HEK293T (cell line): ENCODE data around the gene FAM24B.

Source experiments
- ARNT ChIP-seq: fragments of 450-650 bp; IDR thresholded peaks from 2 replicates; pipeline ENCODE4 v1.6.1; 2017; ENCODE audit warnings: mild to moderate bottlenecking
- FOXA1 ChIP-seq: fragments of 450-650 bp; IDR thresholded peaks from 2 replicates; pipeline ENCODE4 v1.6.1; 2016; ENCODE audit warnings: mild to moderate bottlenecking
- FOXK2 ChIP-seq: fragments of 450-650 bp; IDR thresholded peaks from 2 replicates; pipeline ENCODE4 v1.6.1; 2016; ENCODE audit warnings: mild to moderate bottlenecking
- FOXM1 ChIP-seq: fragments of 450-650 bp; IDR thresholded peaks from 2 replicates; pipeline ENCODE4 v1.6.1; 2017; ENCODE audit warnings: mild to moderate bottlenecking, borderline replicate concordance
- L3MBTL2 ChIP-seq: fragments of 450-650 bp; conservative IDR thresholded peaks from 2 replicates; pipeline ENCODE4 v1.6.1; 2016; ENCODE audit warnings: mild to moderate bottlenecking
- NFRKB ChIP-seq: fragments of 450-650 bp; IDR thresholded peaks from 2 replicates; pipeline ENCODE4 v1.6.1; 2016; ENCODE audit warnings: mild to moderate bottlenecking, moderate library complexity
- SP1 ChIP-seq: fragments of 450-650 bp; IDR thresholded peaks from 2 replicates; pipeline ENCODE4 v1.6.1; 2017
- SUZ12 ChIP-seq: fragments of 450-650 bp; IDR thresholded peaks from 2 replicates; pipeline ENCODE4 v1.6.1; 2016; ENCODE audit warnings: mild to moderate bottlenecking

GRCh38 chr10:122894261-122894944 is 15.0 kb upstream of the FAM24B start:
- no peak for TF ChIP-seq NFRKB
- no peak for TF ChIP-seq FOXM1
- no peak for TF ChIP-seq L3MBTL2
- no peak for TF ChIP-seq SP1
- no peak for TF ChIP-seq SUZ12
- TF ChIP-seq ARNT = no peak
- TF ChIP-seq FOXA1 = no peak
- TF ChIP-seq FOXK2 = no peak
